MM.1S (cell line): ENCODE measurements around the gene NELL2.

ENCODE experiments used
- DNase-seq: peaks from one replicate; pipeline ENCODE4 v3.0.0-alpha.2; 2015
- H2AFZ ChIP-seq: fragments of 300-600 bp; sonication (generic); 2 replicates; pipeline ENCODE4 v1.6.0; 2016; ENCODE audit warnings: antibody characterized with exemption, low read length
- H3F3A ChIP-seq: fragments of 300-600 bp; sonication (generic); 2 replicates; pipeline ENCODE4 v1.6.1; 2016; ENCODE audit warnings: mild to moderate bottlenecking, antibody characterized with exemption, low read length, moderate library complexity, mixed read lengths; ENCODE audit not compliant: insufficient read depth
- H3K27ac ChIP-seq: fragments of 300-600 bp; sonication (generic); 2 replicates; pipeline ENCODE4 v1.5.1; 2016; ENCODE audit warnings: mild to moderate bottlenecking, low read length
- H3K27me3 ChIP-seq: fragments of 300-600 bp; sonication (generic); replicated peaks from 2 replicates; pipeline ENCODE4 v1.6.0; 2016; ENCODE audit warnings: low read length; ENCODE audit not compliant: insufficient read depth
- H3K36me3 ChIP-seq: fragments of 300-600 bp; sonication (generic); replicated peaks from 2 replicates; pipeline ENCODE4 v1.6.1; 2016; ENCODE audit warnings: mild to moderate bottlenecking, low read length, mixed read lengths; ENCODE audit not compliant: insufficient read depth
- H3K4me1 ChIP-seq: fragments of 300-600 bp; sonication (generic); 2 replicates; pipeline ENCODE4 v1.6.1; 2016; ENCODE audit warnings: low read length, mixed read lengths
- H3K4me2 ChIP-seq: fragments of 300-600 bp; sonication (generic); 2 replicates; pipeline ENCODE4 v1.6.0; 2016; ENCODE audit warnings: low read depth, low read length
- H3K4me3 ChIP-seq: fragments of 300-600 bp; sonication (generic); 2 replicates; pipeline ENCODE4 v1.5.1; 2016; ENCODE audit warnings: low read length, mixed read lengths
- H3K79me2 ChIP-seq: fragments of 300-600 bp; sonication (generic); 2 replicates; pipeline ENCODE4 v1.6.1; 2016; ENCODE audit warnings: mixed run types, low read length, mixed read lengths
- H3K9ac ChIP-seq: fragments of 300-600 bp; sonication (generic); 2 replicates; pipeline ENCODE4 v1.6.1; 2016; ENCODE audit warnings: low read length, mixed read lengths
- H3K9me2 ChIP-seq: fragments of 300-600 bp; sonication (generic); replicated peaks from 2 replicates; pipeline ENCODE4 v1.6.1; 2016; ENCODE audit warnings: mild to moderate bottlenecking, low read length, mixed read lengths; ENCODE audit not compliant: insufficient read depth
- H3K9me3 ChIP-seq: fragments of 300-600 bp; sonication (generic); replicated peaks from 2 replicates; pipeline ENCODE4 v1.6.1; 2016; ENCODE audit warnings: mild to moderate bottlenecking, low read length, mixed read lengths; ENCODE audit not compliant: insufficient read depth
- H4K20me1 ChIP-seq: fragments of 300-600 bp; sonication (generic); 2 replicates; pipeline ENCODE4 v1.6.1; 2016; ENCODE audit warnings: mild to moderate bottlenecking, low read length, moderate library complexity, mixed read lengths; ENCODE audit not compliant: insufficient read depth
- EZH2 ChIP-seq: fragments of 300-600 bp; sonication (generic); optimal IDR thresholded peaks from 2 replicates; pipeline ENCODE3; 2017; ENCODE audit warnings: low read depth, mild to moderate bottlenecking, antibody characterized with exemption, low read length, mixed read lengths
- EZH2phosphoT487 ChIP-seq: fragments of 300-600 bp; sonication (generic); IDR thresholded peaks from 2 replicates; pipeline ENCODE4 v1.6.1; 2018; ENCODE audit warnings: antibody characterized with exemption, low read length
- TF ChIP-seq, protein P1 (sequence below): fragments of 300-600 bp; sonication (generic); IDR thresholded peaks from 2 replicates; pipeline ENCODE4 v1.5.1; 2016; ENCODE audit warnings: antibody characterized with exemption, low read length, mixed read lengths

Gene NELL2

DNA sequence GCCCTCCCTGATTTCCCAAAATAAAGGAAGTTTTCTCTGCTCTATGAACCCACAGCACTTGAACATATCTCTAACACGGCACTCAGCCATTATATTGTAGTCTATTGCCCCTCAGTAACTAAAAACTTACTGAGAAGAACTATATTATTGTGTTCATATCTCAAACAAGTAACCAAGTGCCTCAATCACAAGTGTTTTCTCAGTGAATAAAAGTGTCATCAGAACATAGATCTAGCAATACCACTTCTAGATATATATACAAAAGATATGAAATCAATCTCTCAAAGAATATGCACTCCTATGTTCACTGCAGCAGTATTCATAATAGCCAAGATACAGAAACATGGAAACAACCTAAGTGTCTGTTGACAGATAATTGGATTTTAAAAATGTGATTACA, 138.1 kb downstream of the NELL2 start:
- TF ChIP-seq, protein P1, sequence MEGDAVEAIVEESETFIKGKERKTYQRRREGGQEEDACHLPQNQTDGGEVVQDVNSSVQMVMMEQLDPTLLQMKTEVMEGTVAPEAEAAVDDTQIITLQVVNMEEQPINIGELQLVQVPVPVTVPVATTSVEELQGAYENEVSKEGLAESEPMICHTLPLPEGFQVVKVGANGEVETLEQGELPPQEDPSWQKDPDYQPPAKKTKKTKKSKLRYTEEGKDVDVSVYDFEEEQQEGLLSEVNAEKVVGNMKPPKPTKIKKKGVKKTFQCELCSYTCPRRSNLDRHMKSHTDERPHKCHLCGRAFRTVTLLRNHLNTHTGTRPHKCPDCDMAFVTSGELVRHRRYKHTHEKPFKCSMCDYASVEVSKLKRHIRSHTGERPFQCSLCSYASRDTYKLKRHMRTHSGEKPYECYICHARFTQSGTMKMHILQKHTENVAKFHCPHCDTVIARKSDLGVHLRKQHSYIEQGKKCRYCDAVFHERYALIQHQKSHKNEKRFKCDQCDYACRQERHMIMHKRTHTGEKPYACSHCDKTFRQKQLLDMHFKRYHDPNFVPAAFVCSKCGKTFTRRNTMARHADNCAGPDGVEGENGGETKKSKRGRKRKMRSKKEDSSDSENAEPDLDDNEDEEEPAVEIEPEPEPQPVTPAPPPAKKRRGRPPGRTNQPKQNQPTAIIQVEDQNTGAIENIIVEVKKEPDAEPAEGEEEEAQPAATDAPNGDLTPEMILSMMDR = no peak
- 0 out of 2 replicates have a peak, but pooled peaks cover 3% of the 10 kb centered on the region for H3K9me2 ChIP-seq
- no peak overlapping the region for H3K9ac ChIP-seq
- H3K79me2 ChIP-seq = no peaks in the 10 kb centered on the region
- H2AFZ ChIP-seq = no peak overlapping the region
- no peak for DNase-seq
- H3K9me3 ChIP-seq = no peaks in the 10 kb centered on the region
- H3K36me3 ChIP-seq = no peaks in the 10 kb centered on the region
- no peak overlapping the region for H3K4me2 ChIP-seq
- no peaks in the 10 kb centered on the region for H3K4me1 ChIP-seq
- no peaks in the 10 kb centered on the region for H3F3A ChIP-seq
- H3K27me3 ChIP-seq = no peaks in the 10 kb centered on the region
- H3K4me3 ChIP-seq = no peak overlapping the region
- no peaks in the 10 kb centered on the region for H4K20me1 ChIP-seq
- H3K27ac ChIP-seq = no peak overlapping the region

DNA sequence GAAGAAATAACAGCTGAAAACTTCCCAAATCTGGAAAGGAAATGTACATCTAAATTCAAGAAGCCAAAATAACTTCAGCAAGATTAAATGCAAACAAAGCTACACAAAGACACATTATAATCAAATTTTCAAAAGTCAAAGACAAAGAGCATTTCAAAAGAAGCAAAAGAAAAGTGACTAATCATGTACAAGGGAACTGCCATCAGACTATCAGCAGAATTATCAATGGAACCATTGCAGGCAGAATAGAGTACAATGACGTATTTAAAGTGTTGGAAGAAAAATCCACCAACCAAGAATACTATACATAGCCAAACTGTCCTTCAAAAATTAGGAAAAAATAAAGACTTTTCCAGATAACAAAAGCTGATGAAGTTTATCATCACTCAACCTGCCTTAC, 147.5 kb downstream of the NELL2 start:
- no peak overlapping the region for H2AFZ ChIP-seq
- no peaks in the 10 kb centered on the region for H3K9me3 ChIP-seq
- no peaks in the 10 kb centered on the region for H3K79me2 ChIP-seq
- no peak overlapping the region for H3K4me2 ChIP-seq
- H3K9me2 ChIP-seq = no peaks in the 10 kb centered on the region
- no peaks in the 10 kb centered on the region for H3K4me1 ChIP-seq
- DNase-seq = no peak
- H3K4me3 ChIP-seq = no peak overlapping the region
- H3K9ac ChIP-seq = no peak overlapping the region
- TF ChIP-seq, protein P1 = no peak
- TF ChIP-seq EZH2 = no peak
- no peak for TF ChIP-seq EZH2phosphoT487
- H4K20me1 ChIP-seq = no peaks in the 10 kb centered on the region
- H3K27ac ChIP-seq = no peak overlapping the region
- no peaks in the 10 kb centered on the region for H3K27me3 ChIP-seq
- no peaks in the 10 kb centered on the region for H3K36me3 ChIP-seq
- no peaks in the 10 kb centered on the region for H3F3A ChIP-seq

DNA sequence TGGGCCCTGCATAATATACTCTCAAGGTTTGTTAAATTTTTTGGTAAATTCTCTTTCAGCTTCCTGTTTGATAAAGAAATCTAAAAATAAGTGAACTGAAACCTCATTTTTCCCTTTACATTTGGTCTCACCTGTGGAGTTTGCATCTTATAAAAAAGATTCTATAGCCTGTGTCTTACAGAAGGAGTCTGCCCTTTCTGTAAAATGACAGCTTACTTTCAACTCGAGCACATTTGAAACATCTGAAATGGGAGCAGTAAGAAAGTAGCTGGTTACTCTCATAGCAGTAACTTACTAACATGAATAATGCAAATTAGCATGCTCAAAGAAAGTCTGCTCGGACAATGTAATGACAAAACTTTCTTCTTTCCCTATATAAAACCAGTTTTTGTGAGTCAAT, 155.8 kb downstream of the NELL2 start:
- H3K27me3 ChIP-seq = no peaks in the 10 kb centered on the region
- no peaks in the 10 kb centered on the region for H4K20me1 ChIP-seq
- DNase-seq = no peak
- H3K4me1 ChIP-seq = 0 out of 2 replicates have a peak, but pooled peaks cover 7% of the 10 kb centered on the region
- H3K27ac ChIP-seq = no peak overlapping the region
- H3F3A ChIP-seq = no peaks in the 10 kb centered on the region
- no peaks in the 10 kb centered on the region for H3K79me2 ChIP-seq
- H2AFZ ChIP-seq = no peak overlapping the region
- H3K36me3 ChIP-seq = no peaks in the 10 kb centered on the region
- TF ChIP-seq EZH2 (no peak), EZH2phosphoT487 (no peak)
- TF ChIP-seq, protein P1 = no peak
- no peaks in the 10 kb centered on the region for H3K9me2 ChIP-seq
- no peaks in the 10 kb centered on the region for H3K9me3 ChIP-seq
- H3K4me3 ChIP-seq = no peak overlapping the region
- no peak overlapping the region for H3K9ac ChIP-seq
- 0 out of 2 replicates have a peak overlapping the region, but pooled peaks have one; percentile 3 for H3K4me2 ChIP-seq
